Panc1 (cell line): ENCODE measurements around the gene THSD7B. TPM values are rescaled to one million over a fixed set of nuclear protein-coding genes. Genes with fewer than 3 reads are reported as not detected.

Experiments used
- ATAC-seq: fragments of 200-7000 bp; cut with Tn5 transposase; 2 replicates; pipeline ENCODE4 v1.9.1; 2020; ENCODE audit warnings: mild to moderate bottlenecking, moderate library complexity
- BruUV-seq: library from RNA; stranded (reverse); fragments of 400-500 nt; replicated peaks from 2 replicates; lab custom pipeline; 2021; lab: Mats Ljungman, UMichigan
- CTCF ChIA-PET: fragments of 300-600 bp; sonication (Branson Sonifier 250); formaldehyde crosslinking; loops from one replicate; lab custom pipeline; 2022; ENCODE audit warnings: antibody characterized with exemption; lab: Charles Lee
- POLR2A ChIA-PET: fragments of 300-600 bp; sonication (Branson Sonifier 250); formaldehyde crosslinking; loops from one replicate; lab custom pipeline; 2022; ENCODE audit warnings: antibody characterized with exemption; lab: Charles Lee
- DNase-seq: peaks from one replicate; pipeline ENCODE4 v3.0.0-alpha.2; 2010; ENCODE audit warnings: low read depth, low spot score
- H3K27ac ChIP-seq: 2 replicates; pipeline ENCODE4 v1.5.1; 2011; ENCODE audit warnings: mild to moderate bottlenecking, low read length, inconsistent platforms
- H3K27me3 ChIP-seq: fragments of 200-500 bp; sonication (Bioruptor generic); 2 replicates; pipeline ENCODE4 v1.6.0; 2014; ENCODE audit warnings: low read length, inconsistent platforms; ENCODE audit not compliant: control insufficient read depth, insufficient read depth
- H3K36me3 ChIP-seq: fragments of 200-500 bp; sonication (Bioruptor generic); 2 replicates; pipeline ENCODE4 v1.5.1; 2014; ENCODE audit warnings: inconsistent platforms, mild to moderate bottlenecking, low read length, moderate library complexity; ENCODE audit not compliant: control insufficient read depth, insufficient read depth
- H3K4me1 ChIP-seq: 2 replicates; pipeline ENCODE4 v1.5.1; 2011; ENCODE audit warnings: inconsistent platforms, mild to moderate bottlenecking, low read length, moderate library complexity; ENCODE audit not compliant: control insufficient read depth, insufficient read depth
- H3K4me3 ChIP-seq, 2 experiments: 2 replicates each; pipeline ENCODE4 v1.5.1; 2011 to 2012; ENCODE audit warnings: low read depth in 2 of 2, low read length in 2 of 2, mild to moderate bottlenecking in 2 of 2, inconsistent platforms in 1 of 2, moderate library complexity in 1 of 2
- H3K9me3 ChIP-seq: fragments of 200-500 bp; sonication (Bioruptor generic); 2 replicates; pipeline ENCODE4 v1.5.1; 2014; ENCODE audit warnings: low read depth, mild to moderate bottlenecking, inconsistent platforms, low read length, moderate library complexity; ENCODE audit not compliant: control insufficient read depth, insufficient read depth
- CTCF ChIP-seq: fragments of 450-650 bp; IDR thresholded peaks from 2 replicates; pipeline ENCODE4 v1.5.1; 2017; ENCODE audit warnings: mild to moderate bottlenecking
- POLR2AphosphoS5 ChIP-seq: IDR thresholded peaks from 2 replicates; pipeline ENCODE4 v1.6.1; 2012; ENCODE audit warnings: mild to moderate bottlenecking, low read depth, low read length, moderate library complexity
- SIN3A ChIP-seq: IDR thresholded peaks from 2 replicates; pipeline ENCODE4 v1.6.1; 2012; ENCODE audit warnings: low read depth, mild to moderate bottlenecking, low read length, moderate library complexity, borderline replicate concordance; ENCODE audit not compliant: insufficient read depth
- TCF7L2 ChIP-seq: IDR thresholded peaks from 2 replicates; pipeline ENCODE4 v1.6.1; 2011; ENCODE audit warnings: mild to moderate bottlenecking, low read depth, low read length, inconsistent platforms
- in situ Hi-C: cut with HindIII; loops from 2 replicates; pipeline ENCODE4 v1.10.0; 2016; ENCODE audit warnings: low sequenced_read_pairs, low pct_unique_long_range_greater_than_20kb
- intact Hi-C: fragments of 100-400 bp; cut with micrococcal nuclease; formaldehyde crosslinking; loops from one replicate; pipeline ENCODE4 v1.10.0; 2022; ENCODE audit not compliant: unreplicated experiment
- total RNA-seq: library from RNA; stranded (reverse); gene quantifications from one replicate; pipeline ENCODE4 v1.2.1, GENCODE V29; 2021; ENCODE audit not compliant: unreplicated experiment
- TF ChIP-seq, protein P1 (sequence below), 2 experiments: IDR thresholded peaks; 2 replicates each; pipeline ENCODE4 v1.6.1; 2011 to 2012; ENCODE audit warnings: low read depth in 2 of 2, control low read depth in 1 of 2, low read length in 1 of 2, mild to moderate bottlenecking in 1 of 2, moderate library complexity in 1 of 2; ENCODE audit not compliant: insufficient read depth in 1 of 2

The THSD7B gene
- total RNA-seq, 1 experiment from 2014 or later = not detected

- ChIA-PET CTCF (no interaction called here), POLR2A (no interaction called here)
- no peak overlapping the region for H3K27ac ChIP-seq
- H3K9me3 ChIP-seq = no peaks in the 10 kb centered on the region
- DNase-seq (no peak), ATAC-seq (no peak)
- no peaks in the 10 kb centered on the region for H3K4me1 ChIP-seq
- H3K4me3 ChIP-seq = no peak overlapping the region
- BruUV-seq = no TSS peak
- H3K27me3 ChIP-seq = no peaks in the 10 kb centered on the region
- no peak for TF ChIP-seq TCF7L2
- intact Hi-C loops (no loop called here), in situ Hi-C loops (no loop called here)
- H3K36me3 ChIP-seq = no peaks in the 10 kb centered on the region
Observed at GRCh38 chr2:137232076-137232475, 466.7 kb downstream of the THSD7B start.

- in situ Hi-C loops = no loop called here
- no peak for ATAC-seq
- no peak for TF ChIP-seq TCF7L2
- Histone ChIP-seq H3K36me3 (no peaks in the 10 kb centered on the region), H3K4me1 (no peaks in the 10 kb centered on the region), H3K9me3 (no peaks in the 10 kb centered on the region), H3K4me3 (no peak overlapping the region), H3K27me3 (no peaks in the 10 kb centered on the region), H3K27ac (no peak overlapping the region)
- no peak for DNase-seq
- ChIA-PET POLR2A (no interaction called here), CTCF (no interaction called here)
- no TSS peak for BruUV-seq
- intact Hi-C loops = no loop called here
Observed at GRCh38 chr2:137233091-137233490, 467.7 kb downstream of the THSD7B start.

GRCh38 chr2:137237055-137237454, 471.7 kb downstream of the THSD7B start:
- Histone ChIP-seq H3K4me3 (no peak overlapping the region), H3K4me1 (no peaks in the 10 kb centered on the region), H3K9me3 (no peaks in the 10 kb centered on the region), H3K27ac (no peak overlapping the region), H3K36me3 (no peaks in the 10 kb centered on the region), H3K27me3 (no peaks in the 10 kb centered on the region)
- ChIA-PET POLR2A (no interaction called here), CTCF (no interaction called here)
- no peak for ATAC-seq
- no TSS peak for BruUV-seq
- TF ChIP-seq POLR2AphosphoS5 (no peak), TCF7L2 (no peak), CTCF (no peak), SIN3A (no peak)
- TF ChIP-seq, protein P1, sequence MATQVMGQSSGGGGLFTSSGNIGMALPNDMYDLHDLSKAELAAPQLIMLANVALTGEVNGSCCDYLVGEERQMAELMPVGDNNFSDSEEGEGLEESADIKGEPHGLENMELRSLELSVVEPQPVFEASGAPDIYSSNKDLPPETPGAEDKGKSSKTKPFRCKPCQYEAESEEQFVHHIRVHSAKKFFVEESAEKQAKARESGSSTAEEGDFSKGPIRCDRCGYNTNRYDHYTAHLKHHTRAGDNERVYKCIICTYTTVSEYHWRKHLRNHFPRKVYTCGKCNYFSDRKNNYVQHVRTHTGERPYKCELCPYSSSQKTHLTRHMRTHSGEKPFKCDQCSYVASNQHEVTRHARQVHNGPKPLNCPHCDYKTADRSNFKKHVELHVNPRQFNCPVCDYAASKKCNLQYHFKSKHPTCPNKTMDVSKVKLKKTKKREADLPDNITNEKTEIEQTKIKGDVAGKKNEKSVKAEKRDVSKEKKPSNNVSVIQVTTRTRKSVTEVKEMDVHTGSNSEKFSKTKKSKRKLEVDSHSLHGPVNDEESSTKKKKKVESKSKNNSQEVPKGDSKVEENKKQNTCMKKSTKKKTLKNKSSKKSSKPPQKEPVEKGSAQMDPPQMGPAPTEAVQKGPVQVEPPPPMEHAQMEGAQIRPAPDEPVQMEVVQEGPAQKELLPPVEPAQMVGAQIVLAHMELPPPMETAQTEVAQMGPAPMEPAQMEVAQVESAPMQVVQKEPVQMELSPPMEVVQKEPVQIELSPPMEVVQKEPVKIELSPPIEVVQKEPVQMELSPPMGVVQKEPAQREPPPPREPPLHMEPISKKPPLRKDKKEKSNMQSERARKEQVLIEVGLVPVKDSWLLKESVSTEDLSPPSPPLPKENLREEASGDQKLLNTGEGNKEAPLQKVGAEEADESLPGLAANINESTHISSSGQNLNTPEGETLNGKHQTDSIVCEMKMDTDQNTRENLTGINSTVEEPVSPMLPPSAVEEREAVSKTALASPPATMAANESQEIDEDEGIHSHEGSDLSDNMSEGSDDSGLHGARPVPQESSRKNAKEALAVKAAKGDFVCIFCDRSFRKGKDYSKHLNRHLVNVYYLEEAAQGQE (IDR thresholded peaks at IDR 0.05; ENCODE audit: insufficient read depth in 1 of 2, low read depth in 2 of 2, low read length in 1 of 2) = no peak
- DNase-seq = no peak
- intact Hi-C loops = no loop called here
- in situ Hi-C loops = no loop called here
